AG04449 (cell line): ENCODE results near the gene MPL.
A peak's percentile ranks its signal among the peaks of the same experiment; 100 is the strongest.

Experiments used
- CTCF ChIA-PET: fragments of 350-600 bp; formaldehyde crosslinking; extraction: SDS; loops from one replicate; lab custom pipeline; 2021; ENCODE audit warnings: antibody characterized with exemption; lab: Yijun Ruan, JAX
- POLR2A ChIA-PET: fragments of 400-600, 350-600 bp; formaldehyde crosslinking; extraction: SDS; loops from one replicate; lab custom pipeline; 2020; ENCODE audit warnings: antibody characterized with exemption, inconsistent platforms; lab: Yijun Ruan, JAX
- DNase-seq: peaks from one replicate; pipeline ENCODE4 v3.0.0-alpha.2; 2010; ENCODE audit warnings: low read depth, low spot score
- H3K4me3 ChIP-seq: 2 replicates; pipeline ENCODE4 v1.5.1; 2011; ENCODE audit warnings: low read depth, mild to moderate bottlenecking, control low read depth, low read length
- TF ChIP-seq, protein P1 (sequence below): IDR thresholded peaks from one replicate; pipeline ENCODE4 v1.5.1; 2011; ENCODE audit warnings: mild to moderate bottlenecking, moderate library complexity, low read length, control low read depth, inconsistent platforms; ENCODE audit not compliant: insufficient read depth; ENCODE audit errors: missing control alignments

Gene MPL

DNA sequence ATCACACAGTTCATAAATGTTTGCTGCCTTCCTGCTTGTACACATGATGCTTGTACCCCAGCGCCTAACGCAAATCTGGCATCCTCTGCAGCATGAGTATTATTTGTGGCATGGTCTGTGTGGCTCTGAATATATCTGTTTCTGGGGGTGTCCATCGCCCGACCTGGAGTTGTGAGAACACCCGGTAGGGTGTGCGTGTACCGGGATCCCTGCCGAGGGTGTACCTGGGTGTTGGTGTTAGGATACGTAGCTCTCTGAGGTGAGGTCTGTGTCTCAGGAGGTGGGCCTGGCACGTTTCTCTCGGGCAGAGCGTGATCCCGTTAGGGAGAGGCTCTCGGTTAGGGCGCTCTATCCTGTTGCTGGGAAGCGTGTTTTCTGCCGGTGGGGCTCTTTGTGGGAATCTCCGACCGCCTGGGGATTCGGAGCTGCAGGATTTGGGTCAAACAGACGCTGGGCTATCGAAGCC lies 10.8 kb downstream of the MPL start:
- TF ChIP-seq, protein P1, sequence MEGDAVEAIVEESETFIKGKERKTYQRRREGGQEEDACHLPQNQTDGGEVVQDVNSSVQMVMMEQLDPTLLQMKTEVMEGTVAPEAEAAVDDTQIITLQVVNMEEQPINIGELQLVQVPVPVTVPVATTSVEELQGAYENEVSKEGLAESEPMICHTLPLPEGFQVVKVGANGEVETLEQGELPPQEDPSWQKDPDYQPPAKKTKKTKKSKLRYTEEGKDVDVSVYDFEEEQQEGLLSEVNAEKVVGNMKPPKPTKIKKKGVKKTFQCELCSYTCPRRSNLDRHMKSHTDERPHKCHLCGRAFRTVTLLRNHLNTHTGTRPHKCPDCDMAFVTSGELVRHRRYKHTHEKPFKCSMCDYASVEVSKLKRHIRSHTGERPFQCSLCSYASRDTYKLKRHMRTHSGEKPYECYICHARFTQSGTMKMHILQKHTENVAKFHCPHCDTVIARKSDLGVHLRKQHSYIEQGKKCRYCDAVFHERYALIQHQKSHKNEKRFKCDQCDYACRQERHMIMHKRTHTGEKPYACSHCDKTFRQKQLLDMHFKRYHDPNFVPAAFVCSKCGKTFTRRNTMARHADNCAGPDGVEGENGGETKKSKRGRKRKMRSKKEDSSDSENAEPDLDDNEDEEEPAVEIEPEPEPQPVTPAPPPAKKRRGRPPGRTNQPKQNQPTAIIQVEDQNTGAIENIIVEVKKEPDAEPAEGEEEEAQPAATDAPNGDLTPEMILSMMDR = no peak
- H3K4me3 ChIP-seq = peak overlapping the region; percentile 54
- POLR2A ChIA-PET = no interaction called here
- DNase-seq = no peak
- CTCF ChIA-PET = interaction anchor here (1.5 kb wide), 1 partner anchor 10 kb away, joined by 7 read pairs; the partner anchor contains the start of gene CDC20

DNA sequence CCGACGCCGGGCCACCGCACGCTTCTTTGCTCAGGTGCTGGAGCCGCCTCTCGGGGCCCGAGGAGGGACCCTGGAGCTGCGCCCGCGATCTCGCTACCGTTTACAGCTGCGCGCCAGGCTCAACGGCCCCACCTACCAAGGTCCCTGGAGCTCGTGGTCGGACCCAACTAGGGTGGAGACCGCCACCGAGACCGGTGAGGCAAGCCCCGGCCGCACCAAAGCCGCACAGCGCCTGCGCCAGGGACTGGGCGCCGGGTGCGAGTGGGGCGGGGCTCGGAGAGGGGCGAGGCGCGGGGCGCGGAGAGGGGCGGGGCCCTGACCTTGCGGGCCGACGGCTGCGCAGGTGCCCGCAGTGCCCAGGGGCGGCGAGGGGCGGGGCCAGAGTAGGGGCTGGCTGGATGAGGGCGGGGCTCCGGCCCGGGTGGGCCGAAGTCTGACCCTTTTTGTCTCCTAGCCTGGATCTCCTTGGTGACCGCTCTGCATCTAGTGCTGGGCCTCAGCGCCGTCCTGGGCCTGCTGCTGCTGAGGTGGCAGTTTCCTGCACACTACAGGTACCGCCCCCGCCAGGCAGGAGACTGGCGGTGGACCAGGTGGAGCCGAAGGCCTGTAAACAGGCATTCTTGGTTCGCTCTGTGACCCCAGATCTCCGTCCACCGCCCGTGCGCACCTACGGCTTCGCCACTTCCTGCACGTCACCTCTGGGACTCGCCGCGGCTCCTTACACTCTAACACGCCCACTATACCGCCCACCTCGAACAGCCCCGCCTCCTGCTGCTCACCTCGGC lies 11.4 kb downstream of the MPL start:
- ChIA-PET CTCF (interaction anchor here (1.5 kb wide), 1 partner anchor 9 kb away, joined by 7 read pairs; the partner anchor contains the start of gene CDC20), POLR2A (no interaction called here)
- TF ChIP-seq, protein P1 = no peak
- no peak for DNase-seq
- peak overlapping the region; percentile 54 for H3K4me3 ChIP-seq

DNA sequence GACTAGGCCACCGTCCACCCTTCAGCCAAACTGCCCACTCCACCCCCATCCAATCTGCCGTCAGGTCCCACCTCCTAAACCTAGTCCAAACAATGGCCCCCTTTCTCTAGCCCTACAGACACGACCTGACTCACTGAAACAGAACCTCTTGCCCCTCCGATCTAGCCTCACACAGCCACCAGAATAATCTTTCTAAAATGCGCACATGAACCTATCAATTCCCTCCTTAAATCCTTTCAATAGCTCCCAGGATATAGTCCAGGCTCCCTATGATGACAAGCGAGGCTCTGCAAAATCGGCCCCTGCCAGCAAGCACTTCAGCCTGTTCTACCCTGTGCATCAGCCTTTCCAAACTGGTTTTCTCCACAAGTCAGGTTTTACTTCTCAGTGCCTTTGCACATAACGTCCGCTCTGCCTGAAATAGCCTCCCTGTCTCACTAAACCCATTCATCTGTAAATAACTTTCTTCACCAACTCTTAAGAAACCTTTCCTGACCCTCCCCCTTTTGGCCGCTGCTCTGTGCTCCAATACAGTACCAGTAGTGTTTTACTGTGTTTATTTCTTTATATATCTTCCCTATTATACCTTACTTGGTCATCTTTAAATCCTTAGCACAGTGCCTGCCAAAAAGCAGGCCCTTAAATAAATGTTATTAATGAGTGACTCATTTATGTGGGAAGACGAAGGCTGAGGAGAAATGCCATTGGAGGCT lies 12.1 kb downstream of the MPL start:
- TF ChIP-seq, protein P1 = no peak
- CTCF ChIA-PET = interaction anchor here (0.5 kb wide), 1 partner anchor 324 kb away, joined by 3 read pairs; no protein-coding TSS in a partner anchor
- peak overlapping the region; percentile 54 for H3K4me3 ChIP-seq
- POLR2A ChIA-PET = interaction anchor here (0.6 to 0.8 kb wide), 2 partner anchors 8 to 11 kb away, joined by 3 to 4 read pairs; no protein-coding TSS in a partner anchor
- peak; percentile 70 for DNase-seq

DNA sequence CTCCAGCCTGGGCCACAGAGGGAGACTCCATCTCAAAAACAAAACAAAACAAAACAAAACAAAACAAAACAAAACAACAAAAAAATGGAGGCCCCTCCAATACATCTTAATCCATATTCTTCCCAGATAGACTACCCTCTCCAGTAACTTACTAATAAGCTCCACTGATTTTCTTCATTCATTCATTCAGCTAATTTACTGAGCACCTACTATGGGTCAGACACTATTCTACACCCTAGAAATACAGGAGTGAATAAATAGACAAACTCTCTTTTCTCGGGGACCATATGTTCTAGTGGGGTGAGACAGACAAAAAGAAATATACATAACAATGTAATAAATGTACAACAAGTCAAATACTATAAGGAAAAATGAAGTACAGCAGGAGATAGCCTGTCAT lies 13.4 kb downstream of the MPL start:
- ChIA-PET POLR2A (interaction anchor here (0.8 kb wide), 1 partner anchor 9 kb away, joined by 3 read pairs; no protein-coding TSS in a partner anchor), CTCF (no interaction called here)
- DNase-seq = no peak
- TF ChIP-seq, protein P1 = no peak
- H3K4me3 ChIP-seq = no peak overlapping the region

DNA sequence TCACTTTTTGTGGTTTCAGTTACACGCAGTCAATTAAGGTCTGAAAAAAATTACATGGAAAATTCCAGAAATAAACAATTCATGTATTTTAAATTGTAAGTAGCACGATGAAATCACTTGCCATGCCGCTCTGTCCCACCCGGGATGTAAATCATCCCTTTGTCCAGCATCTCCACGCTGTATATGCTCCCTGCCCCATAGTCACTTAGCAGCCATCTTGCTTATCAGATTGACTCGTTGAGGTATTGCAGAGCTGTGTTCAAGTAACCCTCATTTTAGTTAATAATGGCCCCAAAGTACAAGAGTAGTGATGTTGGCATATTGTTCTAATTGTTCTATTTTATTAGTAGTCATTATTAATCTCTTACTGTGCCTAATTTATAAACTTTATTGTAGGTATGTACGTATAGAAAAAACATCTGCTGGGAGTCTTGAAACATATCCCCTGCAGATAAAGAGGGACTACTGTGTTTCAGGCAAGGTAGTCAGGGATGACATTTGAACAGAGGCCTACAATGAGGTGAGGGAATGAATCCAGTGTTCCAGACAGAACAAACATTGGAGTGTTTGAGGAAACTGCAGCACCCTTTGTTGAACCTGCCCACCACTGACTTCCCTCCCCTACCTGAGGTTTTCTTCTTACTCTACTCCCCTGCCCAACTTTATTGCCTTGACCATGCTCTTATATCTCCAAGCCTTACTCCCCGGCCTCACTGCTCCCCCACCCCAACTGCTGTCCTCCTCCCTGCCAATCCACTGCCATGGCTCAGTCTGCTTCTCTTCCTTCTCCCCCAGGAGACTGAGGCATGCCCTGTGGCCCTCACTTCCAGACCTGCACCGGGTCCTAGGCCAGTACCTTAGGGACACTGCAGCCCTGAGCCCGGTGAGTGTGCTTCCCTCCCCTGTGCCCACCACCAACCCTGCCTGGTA lies 14.1 kb downstream of the MPL start:
- TF ChIP-seq, protein P1 = no peak
- no peak overlapping the region for H3K4me3 ChIP-seq
- ChIA-PET CTCF (interaction anchor here (0.8 kb wide), 1 partner anchor 125 kb away, joined by 3 read pairs; no protein-coding TSS in a partner anchor), POLR2A (no interaction called here)
- no peak for DNase-seq
